ENCODE measurements around the gene CLCN3. TPM values are rescaled to one million over a fixed set of nuclear protein-coding genes. Genes with fewer than 3 reads are reported as not detected.
"Not testable (repeated sequence)": the region's sequence is repeated elsewhere in the genome, so short reads cannot be mapped to it uniquely, and the experiment has no call there.

The CLCN3 gene
- total RNA-seq, 2 experiments from 2014 or later, result 21.5 to 22.8 TPM

DNA sequence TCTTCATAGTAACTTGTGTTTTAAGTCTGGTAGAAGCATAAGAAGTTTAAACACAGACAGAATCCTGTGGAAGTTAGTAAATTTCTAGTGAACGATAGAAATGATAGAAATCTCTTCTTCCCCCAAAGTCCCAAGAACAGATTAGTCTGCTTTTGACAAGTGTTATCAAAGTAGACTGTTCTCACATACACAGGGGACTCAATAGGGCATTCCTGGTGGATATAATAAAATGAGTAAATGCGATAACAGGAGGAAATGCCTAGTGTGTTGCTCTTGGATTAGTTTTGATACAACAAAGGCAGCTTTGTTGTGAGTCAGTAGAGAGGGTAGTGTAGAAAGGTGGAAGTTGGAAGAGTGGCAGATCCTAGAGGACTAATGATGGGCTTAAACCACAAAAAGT, 43.5 kb downstream of the CLCN3 start:
- H3K36me3 Mint-ChIP-seq, result peaks cover 16% of the 10 kb centered on the region
- H3K4me3 Mint-ChIP-seq, result no peak overlapping the region
- H3K4me1 Mint-ChIP-seq, result peaks cover 24% of the 10 kb centered on the region
- ATAC-seq, result no peak
- CTCF ChIA-PET, result no interaction called here
- DNase-seq, result no peak
- H3K27ac Mint-ChIP-seq, result no peak overlapping the region
- H3K9me3 Mint-ChIP-seq (ENCODE audit: low read depth), result peaks cover 3% of the 10 kb centered on the region
- no peaks in the 10 kb centered on the region for H3K27me3 Mint-ChIP-seq

DNA sequence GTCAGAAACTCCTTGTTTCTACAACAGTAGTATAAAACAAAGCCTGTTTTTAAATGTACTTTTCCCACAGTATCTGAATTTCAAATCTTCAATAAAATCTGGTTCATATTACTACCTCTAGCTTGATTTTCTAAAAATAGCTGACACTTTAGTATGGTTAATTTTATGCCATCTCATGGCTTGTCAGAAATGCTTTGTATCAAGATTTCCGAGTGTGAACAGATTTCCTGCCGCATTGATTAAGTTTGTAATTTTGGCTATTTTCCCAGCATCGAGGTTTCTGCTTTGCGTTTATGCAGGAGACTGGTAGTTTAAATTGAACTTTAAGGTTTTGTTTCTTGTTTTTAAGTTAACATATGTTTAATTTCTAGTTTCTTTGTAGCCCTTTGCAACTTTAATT, 44.2 kb downstream of the CLCN3 start:
- Mint-ChIP-seq H3K27ac (no peak overlapping the region), H3K27me3 (no peaks in the 10 kb centered on the region), H3K4me3 (no peak overlapping the region), H3K4me1 (peaks cover 21% of the 10 kb centered on the region), H3K9me3 (ENCODE audit: low read depth) (peaks cover 3% of the 10 kb centered on the region), H3K36me3 (peaks cover 20% of the 10 kb centered on the region)
- DNase-seq (no peak), ATAC-seq (no peak)
- CTCF ChIA-PET, result no interaction called here

DNA sequence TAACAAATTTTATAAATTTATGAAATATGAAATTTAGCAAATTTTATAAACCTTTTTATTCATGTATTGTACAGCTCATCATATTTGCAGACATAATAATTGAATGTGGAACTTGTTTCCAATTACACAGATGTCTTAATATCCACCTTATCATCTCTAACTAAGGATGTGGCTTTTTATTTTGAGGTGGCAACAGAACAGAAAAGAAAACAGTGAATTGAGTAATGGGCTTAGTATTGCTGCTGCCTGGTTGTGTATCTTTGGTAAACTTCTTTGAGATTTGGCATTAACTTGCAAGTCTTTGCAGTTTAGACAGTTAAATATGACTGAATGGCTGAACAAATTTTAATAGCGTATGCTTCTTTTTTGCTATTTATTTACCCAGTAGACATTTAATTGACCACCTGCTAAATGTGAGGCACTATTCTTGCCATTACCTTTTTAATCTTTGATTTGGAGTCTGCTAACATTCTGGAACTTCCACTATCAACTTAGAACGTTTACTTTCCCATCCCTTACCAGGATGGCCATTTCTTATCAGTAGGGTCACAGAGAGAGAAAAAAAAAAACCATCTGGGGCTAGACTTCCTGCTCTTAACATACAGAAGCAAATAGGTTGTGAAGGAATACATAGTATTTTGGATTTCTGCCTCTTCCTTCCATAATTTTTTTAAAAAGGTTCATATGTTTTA, 44.8 kb downstream of the CLCN3 start:
- Mint-ChIP-seq H3K27me3 (no peaks in the 10 kb centered on the region), H3K4me3 (no peak overlapping the region), H3K36me3 (peaks cover 24% of the 10 kb centered on the region), H3K9me3 (ENCODE audit: low read depth) (peaks cover 3% of the 10 kb centered on the region), H3K4me1 (peaks cover 16% of the 10 kb centered on the region), H3K27ac (peak overlapping the region; percentile 33)
- DNase-seq (no peak), ATAC-seq (no peak)
- CTCF ChIA-PET, result no interaction called here

DNA sequence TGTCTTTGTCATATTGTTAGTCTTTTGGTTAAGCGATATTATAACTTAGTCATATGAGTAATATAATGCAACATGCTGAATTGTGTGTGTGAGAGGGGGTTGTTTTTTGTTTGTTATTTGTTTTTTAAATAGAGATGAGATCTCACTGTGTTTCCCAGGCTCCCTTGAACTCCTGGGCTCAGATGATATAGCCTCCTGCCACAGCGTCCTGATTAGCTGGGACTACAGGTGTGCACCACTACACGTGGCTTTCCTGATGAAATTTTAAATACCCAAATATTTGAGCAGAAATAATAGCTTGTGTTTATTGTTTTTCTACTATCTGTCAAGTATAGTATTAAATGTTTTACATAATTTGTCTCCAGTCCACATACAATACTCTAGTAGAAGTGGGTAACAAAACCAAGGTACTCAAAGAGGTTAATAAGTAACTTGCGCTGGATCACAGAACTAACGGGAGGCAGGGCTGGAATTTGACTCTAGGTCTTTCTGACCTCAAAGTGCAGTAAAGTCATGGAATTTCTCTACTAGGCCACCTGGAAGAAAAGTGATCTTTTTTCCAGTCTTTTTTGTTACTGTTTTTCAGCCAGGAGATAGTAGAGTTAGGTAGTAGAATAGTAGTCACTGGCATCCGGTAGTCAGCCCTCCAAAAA, 47.8 kb downstream of the CLCN3 start:
- Mint-ChIP-seq H3K4me1 (peaks cover 12% of the 10 kb centered on the region), H3K36me3 (peaks cover 35% of the 10 kb centered on the region), H3K9me3 (ENCODE audit: low read depth) (peaks cover 3% of the 10 kb centered on the region), H3K27ac (no peak overlapping the region), H3K27me3 (no peaks in the 10 kb centered on the region), H3K4me3 (no peak overlapping the region)
- no peak for DNase-seq
- ATAC-seq, result no peak
- CTCF ChIA-PET, result interaction anchor here (1.3 kb wide), 1 partner anchor 9 kb away, joined by 3 read pairs; no protein-coding TSS in a partner anchor

DNA sequence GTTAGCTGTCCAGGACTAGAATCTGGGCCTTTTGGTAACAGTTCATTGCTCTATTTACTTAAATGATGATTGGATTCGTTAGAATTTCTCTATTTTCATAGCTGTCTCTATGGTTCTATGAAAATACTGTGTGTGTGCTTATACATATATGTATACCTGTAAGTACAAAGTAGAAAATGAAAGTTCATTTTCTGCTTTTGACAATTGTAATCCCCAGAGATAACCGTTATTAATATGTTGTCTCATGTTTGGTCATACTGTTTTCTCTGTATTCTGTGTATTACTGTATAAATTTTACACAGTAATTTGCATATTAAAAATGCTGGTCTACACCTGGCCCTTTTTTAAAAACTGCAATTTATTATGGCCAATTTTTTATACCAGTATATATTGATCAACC, 55.4 kb downstream of the CLCN3 start:
- Mint-ChIP-seq H3K4me3 (no peak overlapping the region), H3K27me3 (no peaks in the 10 kb centered on the region), H3K27ac (no peak overlapping the region), H3K36me3 (peaks cover 18% of the 10 kb centered on the region), H3K9me3 (ENCODE audit: low read depth) (no peaks in the 10 kb centered on the region), H3K4me1 (no peaks in the 10 kb centered on the region)
- ATAC-seq, result no peak
- no peak for DNase-seq
- CTCF ChIA-PET, result no interaction called here

DNA sequence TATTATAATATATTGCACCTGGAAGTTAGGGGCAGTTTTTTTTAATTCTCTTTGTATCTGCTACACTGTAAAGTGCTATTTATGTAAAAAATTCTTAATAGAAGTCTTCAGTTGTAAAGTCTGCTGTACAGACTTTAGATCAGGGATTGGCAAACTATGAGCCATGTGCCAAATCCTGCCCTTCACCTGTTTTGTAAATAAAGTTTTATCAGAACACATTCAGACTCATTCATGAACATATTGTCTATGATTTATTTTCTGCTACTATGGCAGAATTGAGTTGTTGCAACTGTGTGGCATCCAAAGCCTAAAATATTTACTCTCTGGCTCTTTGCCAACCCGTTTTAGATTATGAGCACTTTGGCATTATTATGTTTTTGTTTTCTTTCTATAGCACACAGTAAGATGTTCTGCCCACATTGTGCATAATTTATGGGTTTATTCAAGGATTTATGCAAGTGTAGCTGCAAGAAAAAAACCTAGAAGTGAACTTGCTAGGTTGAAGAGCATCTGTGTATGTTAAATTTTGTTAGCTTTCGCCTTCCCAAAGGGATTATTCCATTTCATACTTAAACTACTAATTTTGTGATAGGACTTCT, 56.9 kb downstream of the CLCN3 start:
- DNase-seq (no peak), ATAC-seq (no peak)
- no peaks in the 10 kb centered on the region for H3K9me3 Mint-ChIP-seq (ENCODE audit: low read depth)
- CTCF ChIA-PET, result interaction anchor here (0.8 kb wide), 1 partner anchor 9 kb away, joined by 3 read pairs; no protein-coding TSS in a partner anchor
- H3K27me3 Mint-ChIP-seq, result no peaks in the 10 kb centered on the region
- no peaks in the 10 kb centered on the region for H3K4me1 Mint-ChIP-seq
- H3K4me3 Mint-ChIP-seq, result no peak overlapping the region
- peaks cover 13% of the 10 kb centered on the region for H3K36me3 Mint-ChIP-seq
- no peak overlapping the region for H3K27ac Mint-ChIP-seq

DNA sequence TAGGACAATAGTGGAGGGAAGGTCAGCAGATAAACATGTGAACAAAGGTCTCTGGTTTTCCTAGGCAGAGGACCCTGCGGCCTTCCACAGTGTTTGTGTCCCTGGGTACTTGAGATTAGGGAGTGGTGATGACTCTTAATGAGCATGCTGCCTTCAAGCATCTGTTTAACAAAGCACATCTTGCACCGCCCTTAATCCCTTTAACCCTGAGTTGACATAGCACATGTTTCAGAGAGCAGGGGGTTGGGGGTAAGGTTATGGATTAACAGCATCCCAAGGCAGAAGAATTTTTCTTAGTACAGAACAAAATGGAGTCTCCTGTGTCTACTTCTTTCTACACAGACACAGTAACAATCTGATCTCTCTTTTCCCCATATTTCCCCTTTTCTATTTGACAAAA, 58.1 kb downstream of the CLCN3 start:
- CTCF ChIA-PET; H3K27me3 Mint-ChIP-seq; H3K4me1 Mint-ChIP-seq; H3K27ac Mint-ChIP-seq; DNase-seq; H3K4me3 Mint-ChIP-seq; H3K9me3 Mint-ChIP-seq (ENCODE audit: low read depth); ATAC-seq: not testable (repeated sequence)
- peaks cover 13% of the 10 kb centered on the region for H3K36me3 Mint-ChIP-seq

DNA sequence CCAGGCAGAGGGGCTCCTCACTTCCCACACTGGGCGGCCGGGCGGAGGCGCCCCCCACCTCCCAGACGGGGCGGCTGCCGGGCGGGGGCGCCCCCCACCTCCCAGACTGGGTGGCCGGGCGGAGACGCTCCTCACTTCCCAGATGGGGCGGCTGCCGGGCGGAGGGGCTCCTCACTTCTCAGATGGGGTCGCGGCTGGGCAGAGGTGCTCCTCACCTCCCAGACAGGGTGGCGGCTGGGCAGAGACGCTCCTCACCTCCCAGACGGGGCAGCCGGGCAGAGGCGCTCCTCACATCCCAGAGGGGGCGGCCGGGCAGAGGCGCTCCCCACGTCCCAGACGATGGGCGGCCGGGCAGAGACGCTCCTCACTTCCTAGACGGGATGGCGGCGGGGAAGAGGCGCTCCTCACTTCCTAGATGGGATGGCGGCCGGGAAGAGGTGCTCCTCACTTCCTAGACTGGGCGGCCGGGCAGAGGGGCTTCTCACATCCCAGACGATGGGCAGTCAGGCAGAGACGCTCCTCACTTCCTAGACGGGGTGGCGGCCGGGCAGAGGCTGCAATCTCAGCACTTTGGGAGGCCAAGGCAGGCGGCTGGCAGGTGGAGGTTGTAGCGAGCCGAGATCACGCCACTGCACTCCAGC, 58.7 kb downstream of the CLCN3 start:
- CTCF ChIA-PET, ATAC-seq: not testable (repeated sequence)

DNA sequence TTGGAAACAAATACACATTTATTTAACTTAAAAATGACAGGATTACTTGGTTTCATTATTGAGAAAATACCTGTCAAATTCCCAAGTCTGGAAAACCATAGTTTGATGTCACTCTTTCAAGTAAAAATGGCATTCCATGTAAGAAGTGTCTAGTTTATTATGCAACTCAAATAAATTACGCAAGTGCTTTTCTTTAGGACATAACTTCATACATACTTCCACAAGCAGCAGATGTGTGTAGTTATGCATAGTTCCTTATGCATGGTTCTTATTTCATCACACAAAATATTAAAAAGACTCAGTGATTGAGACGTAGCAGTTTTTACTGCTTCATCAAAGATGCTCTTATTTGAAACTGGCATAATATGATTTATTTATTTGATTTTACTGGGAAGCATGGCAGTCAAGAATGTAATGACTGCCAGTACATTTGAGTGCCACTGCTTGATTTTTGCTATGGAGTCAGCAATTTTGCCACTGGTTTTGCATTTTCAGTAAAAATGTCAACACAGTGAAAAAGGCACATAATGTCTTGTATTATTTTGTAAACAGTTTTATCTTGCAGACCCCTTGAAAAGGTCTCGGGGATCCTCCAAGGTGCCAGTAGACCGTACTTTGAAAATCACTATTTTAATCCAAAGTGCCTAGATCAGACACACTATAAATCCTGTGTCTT, 62.1 kb downstream of the CLCN3 start:
- no peaks in the 10 kb centered on the region for H3K4me1 Mint-ChIP-seq
- ATAC-seq (no peak), DNase-seq (no peak)
- CTCF ChIA-PET, result no interaction called here
- no peak overlapping the region for H3K4me3 Mint-ChIP-seq
- H3K9me3 Mint-ChIP-seq (ENCODE audit: low read depth), result no peaks in the 10 kb centered on the region
- H3K36me3 Mint-ChIP-seq, result peaks cover 24% of the 10 kb centered on the region
- no peak overlapping the region for H3K27ac Mint-ChIP-seq
- H3K27me3 Mint-ChIP-seq, result no peaks in the 10 kb centered on the region

More for the DNA sequence above, 58.7 kb downstream of the CLCN3 start:
- H3K4me1 Mint-ChIP-seq; H3K27me3 Mint-ChIP-seq; DNase-seq; H3K9me3 Mint-ChIP-seq (ENCODE audit: low read depth); H3K4me3 Mint-ChIP-seq; H3K27ac Mint-ChIP-seq: not testable (repeated sequence)
- peaks cover 16% of the 10 kb centered on the region for H3K36me3 Mint-ChIP-seq

DNA sequence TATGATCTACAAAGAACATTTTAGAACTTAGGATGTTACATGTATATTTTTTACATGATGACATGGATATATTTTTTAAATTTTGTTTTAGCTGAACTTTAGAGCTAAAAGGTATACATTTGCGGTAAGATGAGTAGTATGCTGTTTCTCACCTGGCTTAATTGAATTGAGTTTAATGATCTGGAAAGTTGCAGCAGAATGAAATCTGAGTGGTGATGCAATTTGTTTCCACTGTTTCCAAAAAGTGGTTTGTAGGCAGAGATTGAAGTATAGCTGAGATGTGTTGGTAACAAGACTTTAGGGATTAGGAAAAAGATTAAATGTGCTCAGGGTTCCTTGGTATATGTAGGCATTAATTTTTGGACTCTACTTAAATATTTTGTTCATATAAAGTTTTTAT, 69.3 kb downstream of the CLCN3 start:
- no peak overlapping the region for H3K27ac Mint-ChIP-seq
- H3K36me3 Mint-ChIP-seq, result peaks cover 22% of the 10 kb centered on the region
- no peak overlapping the region for H3K4me3 Mint-ChIP-seq
- no peaks in the 10 kb centered on the region for H3K27me3 Mint-ChIP-seq
- CTCF ChIA-PET, result interaction anchor here (1.1 kb wide), 1 partner anchor 79 kb away, joined by 3 read pairs; no protein-coding TSS in a partner anchor
- H3K4me1 Mint-ChIP-seq, result no peaks in the 10 kb centered on the region
- ATAC-seq, result no peak
- no peaks in the 10 kb centered on the region for H3K9me3 Mint-ChIP-seq (ENCODE audit: low read depth)
- no peak for DNase-seq

DNA sequence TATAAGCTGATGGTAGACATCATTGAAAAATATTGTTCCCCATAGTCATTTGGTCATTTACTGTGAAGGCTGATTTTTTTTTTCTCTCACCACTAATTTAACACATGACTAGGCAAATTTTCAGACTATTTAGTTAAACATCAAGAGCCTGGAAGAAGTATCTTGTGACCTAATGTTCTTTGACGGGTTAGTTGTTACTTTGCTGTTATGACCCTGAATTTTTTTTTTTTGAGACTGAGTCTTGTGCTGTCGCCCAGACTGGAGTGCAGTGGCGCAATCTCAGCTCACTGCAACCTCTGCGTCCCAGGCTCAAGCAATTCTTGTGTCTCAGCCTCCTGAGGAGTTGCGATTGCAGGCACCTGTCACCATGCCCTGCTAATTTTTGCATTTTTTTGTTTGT, 70.4 kb downstream of the CLCN3 start:
- Mint-ChIP-seq H3K27me3 (no peaks in the 10 kb centered on the region), H3K27ac (no peak overlapping the region), H3K9me3 (ENCODE audit: low read depth) (no peaks in the 10 kb centered on the region), H3K4me3 (no peak overlapping the region), H3K4me1 (no peaks in the 10 kb centered on the region), H3K36me3 (peaks cover 23% of the 10 kb centered on the region)
- ATAC-seq (no peak), DNase-seq (no peak)
- CTCF ChIA-PET, result no interaction called here

DNA sequence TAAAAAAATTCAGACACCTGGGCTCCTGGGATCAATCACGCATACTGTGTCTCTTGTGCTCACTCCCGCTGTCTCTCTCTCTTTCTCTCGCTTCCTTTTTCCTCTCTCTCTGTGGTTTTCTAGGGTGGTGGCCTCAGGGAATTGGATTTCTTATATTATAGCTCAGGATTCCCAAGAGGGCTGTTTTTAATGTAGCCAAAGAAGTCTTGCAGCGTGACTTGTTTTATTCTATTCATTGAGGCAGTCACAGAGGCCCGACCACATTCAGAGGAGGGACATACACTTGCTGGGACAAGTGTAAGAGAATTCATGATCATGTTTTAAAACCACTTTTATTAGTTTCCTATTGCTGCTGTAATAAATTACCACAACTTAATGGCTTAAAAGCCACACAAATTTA, 78.0 kb downstream of the CLCN3 start:
- no peaks in the 10 kb centered on the region for H3K4me1 Mint-ChIP-seq
- DNase-seq (no peak), ATAC-seq (no peak)
- CTCF ChIA-PET, result no interaction called here
- no peak overlapping the region for H3K27ac Mint-ChIP-seq
- no peaks in the 10 kb centered on the region for H3K27me3 Mint-ChIP-seq
- H3K36me3 Mint-ChIP-seq, result peaks cover 26% of the 10 kb centered on the region
- no peaks in the 10 kb centered on the region for H3K9me3 Mint-ChIP-seq (ENCODE audit: low read depth)
- no peak overlapping the region for H3K4me3 Mint-ChIP-seq

DNA sequence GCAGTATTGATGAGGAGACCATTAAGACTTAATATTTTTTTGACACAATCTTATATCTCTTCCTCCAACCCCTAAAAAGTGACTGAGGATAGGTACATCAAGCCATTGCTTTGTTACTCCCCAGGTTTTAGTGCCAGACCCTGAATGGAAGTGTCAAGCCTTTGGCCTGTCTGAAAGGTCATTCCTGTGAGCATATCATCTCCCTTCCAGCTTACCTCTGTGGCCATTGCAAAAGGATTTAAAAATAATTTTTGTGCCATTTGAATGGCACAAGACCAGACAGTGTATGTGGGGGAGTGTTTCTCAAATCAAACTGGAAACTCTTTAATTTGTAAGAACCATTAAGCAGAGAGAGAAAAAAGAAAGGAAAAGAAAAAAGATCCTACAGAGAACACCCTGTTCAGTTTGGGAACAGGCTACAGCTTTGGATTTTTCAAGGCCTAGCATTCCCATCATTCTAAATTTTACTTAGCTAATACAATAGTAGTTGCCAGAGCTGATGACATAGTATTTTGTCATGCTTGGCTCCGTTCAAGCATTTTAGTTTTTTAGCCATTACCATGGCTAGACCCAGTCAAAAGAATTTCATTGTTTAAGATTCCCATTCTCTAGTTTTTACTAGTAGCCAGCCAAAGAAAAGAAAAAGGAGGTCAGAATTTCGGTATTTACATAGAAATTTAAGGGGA, 87.7 kb downstream of the CLCN3 start:
- ATAC-seq (no peak), DNase-seq (no peak)
- no peak overlapping the region for H3K27ac Mint-ChIP-seq
- H3K4me3 Mint-ChIP-seq, result no peak overlapping the region
- no peaks in the 10 kb centered on the region for H3K9me3 Mint-ChIP-seq (ENCODE audit: low read depth)
- H3K27me3 Mint-ChIP-seq, result no peaks in the 10 kb centered on the region
- H3K4me1 Mint-ChIP-seq, result peaks cover 3% of the 10 kb centered on the region
- H3K36me3 Mint-ChIP-seq, result peaks cover 7% of the 10 kb centered on the region
- CTCF ChIA-PET, result no interaction called here
